SIG-M5 (cell line): ENCODE measurements around the gene LCN9.

ENCODE experiments used
- DNase-seq: peaks from one replicate; lab custom pipeline; 2025; lab: John Stamatoyannopoulos, UW

LCN9 gene

GRCh38 chr9:135698767-135699166, 35.7 kb downstream of the LCN9 start:
- no peak for DNase-seq

DNA sequence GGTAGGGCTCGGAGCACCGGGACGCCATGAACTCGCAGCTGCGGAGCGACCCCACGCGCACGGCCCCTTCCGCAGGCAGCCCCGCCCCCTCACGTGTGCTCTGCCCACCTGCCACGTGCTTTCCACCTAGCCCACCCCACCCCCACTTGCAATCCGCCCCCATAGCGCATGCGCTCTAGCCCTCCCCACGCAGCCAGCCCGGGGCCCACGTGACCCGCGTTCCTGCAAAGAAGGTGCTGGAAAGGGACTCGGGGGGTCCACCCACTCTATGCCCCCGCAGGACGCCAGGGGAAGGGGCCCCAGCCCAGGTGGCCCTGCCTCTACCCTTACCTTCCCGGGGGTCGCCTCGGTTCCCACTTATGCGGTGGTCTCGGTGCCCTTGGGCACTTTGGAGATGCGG, 36.3 kb downstream of the LCN9 start, which contains the start of gene SOHLH1:
Gene SOHLH1 (minus strand): TSS at position 42 of the 400 bp plus-strand sequence. CDS start 14 bp downstream, at position 28.
- no peak for DNase-seq

DNA sequence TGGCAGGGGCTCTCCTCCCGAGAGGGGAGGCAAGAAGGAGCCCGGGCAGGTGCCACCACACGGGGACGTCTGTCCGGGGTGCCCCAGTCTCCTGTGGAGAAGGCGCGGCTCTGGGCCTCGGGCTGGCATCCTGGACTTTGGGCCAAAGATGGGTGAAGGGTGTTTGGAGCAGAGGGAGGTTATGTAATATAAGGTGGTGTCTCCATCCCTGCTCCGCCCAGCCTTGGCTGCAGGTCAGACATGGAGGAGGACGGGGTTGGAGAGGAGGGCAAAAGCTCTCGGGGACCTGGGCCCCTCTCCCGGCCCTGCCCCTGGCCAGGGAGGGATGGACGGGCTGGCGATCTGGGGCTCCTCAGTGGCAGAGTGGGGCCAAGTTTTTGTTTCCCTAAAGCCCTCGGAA, 37.4 kb downstream of the LCN9 start:
- no peak for DNase-seq

- DNase-seq = no peak
Observed at GRCh38 chr9:135701067-135701958, 38.2 kb downstream of the LCN9 start.

DNA sequence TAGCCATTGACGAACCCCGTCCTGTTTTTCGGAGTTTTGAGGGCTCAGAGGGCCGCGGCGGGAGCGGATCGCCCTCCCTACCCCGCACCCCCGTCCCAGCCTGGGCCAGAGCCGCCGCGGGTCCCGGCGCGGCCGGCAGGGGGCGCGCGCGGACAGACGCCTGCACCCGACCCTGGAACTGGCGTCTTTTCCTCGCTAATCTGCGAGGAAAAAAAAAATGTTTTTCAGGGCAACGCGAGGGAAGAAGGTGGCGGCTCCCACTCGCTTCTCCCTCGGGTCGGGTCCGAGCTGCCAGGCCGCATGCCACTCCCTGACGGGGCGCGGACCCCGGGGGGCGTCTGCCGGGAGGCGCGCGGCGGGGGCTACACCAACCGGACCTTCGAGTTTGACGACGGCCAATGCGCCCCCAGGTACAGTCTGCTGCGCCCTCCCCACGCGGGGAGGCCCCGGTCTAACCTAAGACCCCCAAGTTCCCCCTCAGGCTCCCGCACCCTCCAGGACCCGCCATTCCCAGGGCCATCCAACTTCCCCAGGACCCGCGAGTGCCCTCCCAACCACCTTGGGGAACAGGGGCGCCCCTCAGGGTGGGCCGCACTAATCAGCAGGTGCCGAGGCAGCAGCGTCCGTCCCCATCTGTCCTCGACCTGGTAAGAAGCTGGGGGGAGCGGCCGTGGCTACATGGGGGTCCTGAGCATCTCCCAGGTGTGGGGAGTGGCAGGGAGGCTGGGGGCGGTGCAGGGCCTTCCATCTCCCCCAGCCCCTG, 39.0 kb downstream of the LCN9 start, which contains the start of gene KCNT1:
Gene KCNT1 (plus strand): TSS at position 227 of the 763 bp plus-strand sequence. CDS start 74 bp downstream, at position 301.
- no peak for DNase-seq

GRCh38 chr9:135703726-135704125, 40.6 kb downstream of the LCN9 start:
- DNase-seq = no peak

- no peak for DNase-seq
Observed at GRCh38 chr9:135704483-135704882, 41.4 kb downstream of the LCN9 start.

DNA sequence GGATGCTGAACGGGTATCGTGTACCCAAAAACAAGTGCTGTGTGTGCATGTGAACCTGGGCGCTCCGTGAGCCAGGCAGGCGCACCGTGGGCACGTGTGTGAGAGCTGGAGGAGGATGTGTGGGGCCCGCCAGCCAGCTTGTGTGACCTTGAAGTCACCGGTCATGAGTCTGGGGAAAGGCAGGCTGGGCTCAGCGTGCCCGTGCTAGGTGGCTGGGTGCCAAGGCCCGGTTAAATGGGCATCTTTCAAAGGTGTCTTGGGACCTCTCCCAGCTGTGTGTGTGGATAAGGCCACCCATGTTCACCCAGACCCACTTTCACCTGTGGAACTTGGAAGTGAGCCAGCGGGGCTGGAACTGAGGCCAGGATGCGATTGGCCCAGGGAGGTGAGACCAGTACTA, 42.3 kb downstream of the LCN9 start:
- DNase-seq = no peak

DNA sequence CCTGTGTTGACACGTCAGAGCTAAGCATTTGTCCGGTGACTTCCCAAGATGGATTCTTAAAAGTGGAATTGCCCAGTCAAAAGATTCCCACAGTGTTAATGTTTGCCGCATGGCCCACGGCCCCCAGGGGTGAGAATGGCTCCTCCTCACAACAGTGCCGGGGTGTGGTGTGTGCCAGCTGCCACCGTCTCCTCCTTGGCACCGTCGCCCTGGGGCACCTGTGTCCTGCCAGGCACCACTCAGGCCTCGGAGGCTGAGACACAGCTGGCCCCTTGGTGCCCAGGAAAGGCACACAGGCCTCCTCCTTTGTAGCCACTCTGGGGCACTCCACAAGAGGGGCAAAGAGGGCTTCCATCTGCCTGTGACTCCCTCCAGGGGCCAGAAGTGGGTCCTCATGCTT, 43.2 kb downstream of the LCN9 start:
- DNase-seq = no peak

GRCh38 chr9:135707252-135708138, 44.4 kb downstream of the LCN9 start:
- DNase-seq = no peak

- DNase-seq = no peak
Observed at GRCh38 chr9:135708164-135708563, 45.1 kb downstream of the LCN9 start.

DNA sequence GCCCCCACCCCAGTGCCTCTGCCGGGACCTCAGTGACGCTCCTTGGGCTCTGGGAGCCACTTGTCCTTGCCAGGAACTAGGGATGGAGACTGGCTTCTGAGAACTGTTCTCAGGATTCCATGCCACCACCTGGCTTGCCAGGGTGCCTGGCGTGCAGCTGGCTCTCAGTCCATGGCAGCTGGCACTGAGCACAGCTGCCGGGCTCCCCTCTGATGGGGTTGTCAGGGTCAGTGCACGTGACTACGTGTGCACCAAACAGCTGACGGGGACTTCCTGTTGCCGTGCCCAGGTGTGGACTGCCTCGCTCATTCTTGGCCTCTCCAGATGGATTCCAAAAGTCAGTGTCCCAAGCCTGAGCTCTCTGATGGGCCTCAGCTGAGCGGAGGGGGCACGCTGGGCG, 48.3 kb downstream of the LCN9 start:
- DNase-seq = no peak

GRCh38 chr9:135711881-135712280, 48.8 kb downstream of the LCN9 start:
- DNase-seq = no peak

DNA sequence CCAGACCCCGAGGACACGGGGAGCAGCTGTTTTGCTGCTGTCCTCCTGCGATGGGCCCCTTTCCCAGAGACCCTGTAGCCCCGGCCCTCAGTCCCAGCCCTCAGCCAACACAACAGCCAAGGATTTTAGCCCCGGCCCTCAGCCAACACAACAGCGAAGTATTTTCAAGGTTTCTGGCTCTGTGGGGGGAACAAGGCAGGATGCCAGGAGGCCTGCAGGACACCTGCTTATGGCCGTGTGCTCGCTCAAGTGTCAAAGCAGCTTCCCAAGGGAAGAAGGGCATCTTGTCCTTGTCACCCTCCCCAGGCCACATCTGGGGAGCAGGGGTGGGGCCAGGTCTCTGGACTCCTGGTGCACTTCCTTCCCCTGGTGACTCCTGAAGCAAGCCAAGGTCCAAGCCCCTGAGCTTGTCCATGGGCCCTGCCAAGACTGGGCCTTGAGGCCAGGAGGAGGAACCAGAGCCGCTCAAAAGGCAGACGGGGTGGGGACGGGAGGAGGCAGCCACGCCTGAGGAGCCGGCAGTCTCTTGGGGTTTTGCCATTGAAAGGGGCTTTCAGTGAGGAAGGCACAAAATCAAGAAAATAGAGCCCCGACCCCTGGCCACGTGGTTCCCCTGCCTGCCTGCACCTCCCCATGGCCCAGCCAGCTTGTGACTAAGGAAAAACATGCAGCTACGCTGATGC, 49.6 kb downstream of the LCN9 start:
- DNase-seq = no peak

DNA sequence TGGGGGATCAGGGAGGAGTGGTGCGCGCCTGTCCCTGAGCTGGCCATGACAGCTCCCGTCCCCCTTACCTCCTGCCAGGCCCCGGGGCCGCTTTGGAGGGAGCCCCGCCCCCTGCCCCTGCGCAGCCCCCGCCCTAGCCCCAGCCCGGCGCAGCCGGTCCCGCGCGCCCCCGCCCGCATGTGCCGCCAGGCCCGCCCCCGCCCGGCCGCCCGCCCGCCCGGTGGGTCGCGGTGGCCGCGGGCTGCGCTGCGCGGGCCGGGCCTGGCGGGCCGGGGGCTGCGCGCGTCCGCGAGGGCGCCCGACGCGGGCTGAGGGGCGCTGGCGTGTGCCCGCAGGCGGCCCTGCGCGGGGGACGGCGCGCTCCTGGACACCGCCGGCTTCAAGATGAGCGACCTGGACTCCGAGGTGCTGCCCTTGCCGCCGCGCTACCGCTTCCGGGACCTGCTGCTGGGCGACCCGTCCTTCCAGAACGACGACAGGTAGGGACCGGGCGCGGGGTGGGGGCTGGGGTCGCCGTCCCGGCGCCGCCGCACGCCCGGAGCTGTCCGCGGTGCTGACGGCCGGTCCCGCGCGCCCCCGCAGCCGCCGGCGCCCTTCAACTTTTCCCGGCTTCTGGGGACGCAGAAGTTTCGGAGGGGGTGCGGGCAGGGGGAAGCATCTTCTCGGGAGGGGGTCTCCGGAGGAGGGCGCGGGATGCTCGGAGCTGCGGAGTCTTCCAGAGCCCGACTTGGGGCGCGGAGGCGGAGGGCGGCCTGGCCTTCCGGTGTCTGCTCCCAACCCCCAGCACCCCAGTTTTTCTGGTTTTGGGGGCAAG, 51.3 kb downstream of the LCN9 start:
- DNase-seq = no peak

GRCh38 chr9:135715056-135715595, 52.0 kb downstream of the LCN9 start:
- no peak for DNase-seq

DNA sequence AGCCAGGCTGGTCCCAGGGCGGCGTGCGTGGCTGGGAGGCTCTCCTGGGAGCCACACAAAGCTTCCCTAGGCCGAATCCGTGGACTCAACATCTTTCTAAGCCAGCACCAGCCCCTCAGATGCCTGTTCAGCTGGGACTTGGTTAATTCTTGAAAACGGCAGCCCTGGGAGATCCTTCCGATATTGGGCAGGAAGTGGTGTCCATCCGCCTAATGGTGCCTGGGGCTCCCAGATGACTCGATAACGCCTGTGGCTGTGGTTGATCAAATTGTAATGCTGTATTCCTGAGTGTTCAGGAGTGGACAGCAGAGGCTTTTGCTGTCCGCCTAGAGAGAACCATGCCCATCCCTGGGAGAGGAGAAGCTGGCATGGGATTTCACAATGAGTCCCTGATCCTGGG, 52.9 kb downstream of the LCN9 start:
- no peak for DNase-seq
